Smooth muscle cell (in vitro differentiated cells): ENCODE results near the gene NKX6-1. TPM values are rescaled to one million over a fixed set of nuclear protein-coding genes. Genes with fewer than 3 reads are reported as not detected.

ENCODE experiments used
- DNase-seq: peaks from one replicate; lab custom pipeline; 2025; ENCODE audit not compliant: unreplicated experiment; lab: John Stamatoyannopoulos, UW
- H2AFZ ChIP-seq: fragments of 200-600 bp; sonication (generic); 2 replicates; pipeline ENCODE4 v1.6.0; 2016; ENCODE audit warnings: antibody characterized with exemption, low read depth, mild to moderate bottlenecking
- H3F3A ChIP-seq: fragments of 200-600 bp; sonication (generic); 2 replicates; pipeline ENCODE4 v1.6.0; 2017; ENCODE audit warnings: antibody characterized with exemption, low read depth
- H3K27ac ChIP-seq: fragments of 200-600 bp; sonication (generic); 2 replicates; pipeline ENCODE4 v1.5.1; 2016; ENCODE audit warnings: low read depth, mild to moderate bottlenecking
- H3K27me3 ChIP-seq: fragments of 200-600 bp; sonication (generic); 2 replicates; pipeline ENCODE4 v1.6.1; 2016; ENCODE audit warnings: low read depth, mild to moderate bottlenecking
- H3K36me3 ChIP-seq: fragments of 200-600 bp; sonication (generic); 2 replicates; pipeline ENCODE4 v1.5.1; 2016; ENCODE audit warnings: low read depth
- H3K4me1 ChIP-seq: fragments of 200-600 bp; sonication (generic); 2 replicates; pipeline ENCODE4 v1.5.1; 2016; ENCODE audit warnings: low read depth
- H3K4me2 ChIP-seq: fragments of 200-600 bp; sonication (generic); 2 replicates; pipeline ENCODE4 v1.6.0; 2016; ENCODE audit warnings: mild to moderate bottlenecking
- H3K4me3 ChIP-seq: fragments of 200-600 bp; sonication (generic); 2 replicates; pipeline ENCODE4 v1.5.1; 2016; ENCODE audit warnings: mild to moderate bottlenecking
- H3K79me2 ChIP-seq: fragments of 200-600 bp; sonication (generic); 2 replicates; pipeline ENCODE4 v1.6.0; 2016; ENCODE audit warnings: low read depth, mild to moderate bottlenecking
- H3K9ac ChIP-seq: fragments of 200-600 bp; sonication (generic); 2 replicates; pipeline ENCODE4 v1.6.0; 2016; ENCODE audit warnings: low read depth
- H3K9me3 ChIP-seq: fragments of 200-600 bp; sonication (generic); replicated peaks from 2 replicates; pipeline ENCODE4 v1.5.1; 2016; ENCODE audit warnings: low read depth
- H4K20me1 ChIP-seq: fragments of 200-600 bp; sonication (generic); 2 replicates; pipeline ENCODE4 v1.6.0; 2016; ENCODE audit warnings: low read depth
- CTCF ChIP-seq: fragments of 200-600 bp; sonication (generic); IDR thresholded peaks from 2 replicates; pipeline ENCODE4 v1.5.1; 2017; ENCODE audit warnings: borderline replicate concordance, mild to moderate bottlenecking, antibody characterized with exemption; ENCODE audit not compliant: insufficient read depth, poor library complexity, severe bottlenecking
- WGBS: methylation state at CpG from one replicate; pipeline ENCODE4 v1.1.7; 2016; ENCODE audit warnings: low lambda C conversion rate; 5-methylcytosine and 5-hydroxymethylcytosine counted together
- polyA plus RNA-seq: library from polyadenylated mRNA; unstranded; fragments of >200 nt; fragmentation: Nextera tagmentation; extraction: Ambion mirVana; gene quantifications from 2 replicates; pipeline ENCODE4 v1.2.1, GENCODE V29; 2016
- total RNA-seq: library from RNA; depleted of rRNA; stranded (reverse); fragments of >200 nt; gene quantifications from 2 replicates; pipeline ENCODE4 v1.2.3, GENCODE V29; 2014

Gene NKX6-1
- total and polyA plus RNA-seq, 2 experiments from 2014 or later, result not detected

DNA sequence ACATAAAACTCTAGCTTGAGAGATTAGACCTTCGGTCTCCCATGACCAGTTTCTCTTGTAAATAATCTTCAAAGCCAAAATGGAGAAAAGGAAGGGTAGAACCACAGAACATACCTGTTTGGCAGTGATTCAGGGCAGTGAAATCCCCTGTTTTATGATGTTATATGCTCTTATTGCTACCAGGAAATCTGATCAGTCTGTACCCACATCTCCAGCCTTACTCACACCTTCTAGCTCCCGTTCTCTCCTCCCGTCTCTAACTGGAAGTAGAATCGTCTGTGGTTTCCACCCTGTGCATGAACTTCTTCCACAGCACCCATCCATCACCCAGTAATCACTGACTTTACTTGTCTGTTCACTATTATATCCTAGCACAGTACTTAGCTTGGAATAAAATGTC, 42.9 kb downstream of the NKX6-1 start:
- no peak overlapping the region for H3K27ac ChIP-seq
- DNase-seq, result no peak
- 83% methylated on average over 4 of the region's 4 CpGs for WGBS

GRCh38 chr4:84455697-84456096, 43.4 kb downstream of the NKX6-1 start:
- Histone ChIP-seq H3K79me2 (no peaks in the 10 kb centered on the region), H3K4me2 (no peak overlapping the region), H3K27ac (no peak overlapping the region), H2AFZ (no peak overlapping the region), H3K9me3 (no peaks in the 10 kb centered on the region), H3K36me3 (no peaks in the 10 kb centered on the region), H3K27me3 (peaks cover 11% of the 10 kb centered on the region), H3K9ac (no peak overlapping the region), H3K4me3 (no peak overlapping the region), H3K4me1 (no peaks in the 10 kb centered on the region), H3F3A (no peaks in the 10 kb centered on the region), H4K20me1 (no peaks in the 10 kb centered on the region)
- no peak for TF ChIP-seq CTCF
- WGBS, result 82% methylated on average over 3 of the region's 3 CpGs
- DNase-seq, result no peak

More for the DNA sequence above, 42.9 kb downstream of the NKX6-1 start:
- Histone ChIP-seq H3K36me3 (no peaks in the 10 kb centered on the region), H3K4me3 (no peak overlapping the region), H3K27me3 (peaks cover 12% of the 10 kb centered on the region), H3K9me3 (no peaks in the 10 kb centered on the region), H2AFZ (no peak overlapping the region), H3K9ac (no peak overlapping the region), H3K79me2 (no peaks in the 10 kb centered on the region), H3F3A (no peaks in the 10 kb centered on the region), H3K4me2 (no peak overlapping the region), H3K4me1 (no peaks in the 10 kb centered on the region), H4K20me1 (no peaks in the 10 kb centered on the region)
- no peak for TF ChIP-seq CTCF

- Histone ChIP-seq H3K4me1 (no peaks in the 10 kb centered on the region), H3K36me3 (no peaks in the 10 kb centered on the region), H3K4me2 (no peak overlapping the region), H3K79me2 (no peaks in the 10 kb centered on the region), H2AFZ (no peak overlapping the region), H4K20me1 (no peaks in the 10 kb centered on the region), H3K4me3 (no peak overlapping the region), H3K9me3 (no peaks in the 10 kb centered on the region), H3F3A (no peaks in the 10 kb centered on the region), H3K27me3 (no peaks in the 10 kb centered on the region), H3K9ac (no peak overlapping the region), H3K27ac (no peak overlapping the region)
- DNase-seq, result no peak
- 31% methylated on average over 3 of the region's 3 CpGs for WGBS
- peak; percentile 56 for TF ChIP-seq CTCF
Measured at GRCh38 chr4:84451546-84451945, 47.5 kb downstream of the NKX6-1 start.

GRCh38 chr4:84443523-84443922, 55.6 kb downstream of the NKX6-1 start:
- Histone ChIP-seq H3K4me1 (no peaks in the 10 kb centered on the region), H4K20me1 (no peaks in the 10 kb centered on the region), H3F3A (no peaks in the 10 kb centered on the region), H3K9ac (no peak overlapping the region), H3K79me2 (no peaks in the 10 kb centered on the region), H3K36me3 (no peaks in the 10 kb centered on the region), H3K27me3 (peaks cover 30% of the 10 kb centered on the region), H3K27ac (no peak overlapping the region), H3K9me3 (no peaks in the 10 kb centered on the region), H3K4me2 (no peak overlapping the region), H2AFZ (no peak overlapping the region), H3K4me3 (no peak overlapping the region)
- WGBS, result 96% methylated on average over 5 of the region's 5 CpGs
- no peak for TF ChIP-seq CTCF
- no peak for DNase-seq
